ENCODE results near the gene ADAM12.

ADAM12 gene

DNA sequence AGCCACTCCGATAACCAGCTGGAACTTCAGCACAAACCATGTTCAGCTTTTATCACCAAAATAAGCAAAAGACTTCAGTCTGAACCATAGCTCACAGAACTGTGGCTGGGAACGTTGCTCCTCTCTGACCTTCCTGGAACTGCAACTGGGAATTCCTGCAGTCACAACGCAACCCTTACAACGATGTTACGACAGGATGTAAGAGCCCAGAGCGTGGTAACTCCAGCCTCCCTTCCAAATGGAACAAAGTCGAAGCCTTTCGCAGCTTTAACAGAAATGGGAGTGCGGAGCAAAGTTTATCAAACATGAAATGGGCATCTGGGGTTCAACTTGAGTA is 162.6 kb downstream of the ADAM12 start:
- Histone ChIP-seq H3K9me3 (ENCODE audit: control insufficient read depth, insufficient read depth, low read length) (no peaks in the 10 kb centered on the region), H3K9ac (ENCODE audit: low read depth, low read length) (no peak overlapping the region), H3K36me3 (ENCODE audit: insufficient read depth, low read length) (no peaks in the 10 kb centered on the region), H3K4me1 (ENCODE audit: insufficient read depth, low read length) (peaks cover 15% of the 10 kb centered on the region; the same call in 1 of the 2 replicates)

DNA sequence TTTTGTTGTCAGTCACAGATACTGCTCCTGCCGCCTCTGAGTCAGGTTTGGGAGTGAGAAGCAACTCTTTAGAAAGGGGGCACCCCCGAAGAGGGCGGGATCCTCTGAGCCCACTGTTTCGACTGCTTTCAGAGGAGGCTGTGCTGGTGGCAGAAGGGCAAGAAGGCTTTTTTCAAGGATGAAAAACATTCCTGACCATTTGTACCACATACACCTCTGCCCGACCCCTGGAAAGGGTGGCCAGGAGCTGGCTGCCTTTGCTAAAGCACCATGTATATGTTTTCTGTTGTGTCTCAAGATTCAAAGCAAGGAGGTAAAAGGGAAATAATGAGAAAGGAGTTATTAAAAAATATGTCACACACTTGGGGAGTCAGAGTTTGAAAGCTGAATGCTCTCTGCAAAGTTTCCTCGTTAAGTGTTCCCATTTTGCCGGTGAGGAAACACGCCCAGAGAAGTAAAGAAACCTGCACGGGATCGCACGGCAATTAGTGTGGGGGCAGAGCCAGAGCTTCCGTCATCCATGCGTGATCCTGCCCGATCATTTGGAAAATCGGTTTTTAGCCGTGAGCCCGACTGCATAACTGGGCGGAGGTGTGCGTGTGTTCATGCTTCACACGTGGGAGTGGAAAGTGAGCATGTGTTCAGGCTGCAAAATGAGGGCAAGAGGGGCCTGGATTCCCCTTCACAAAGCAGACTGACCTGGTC is 163.2 kb downstream of the ADAM12 start:
- Histone ChIP-seq H3K9me3 (ENCODE audit: control insufficient read depth, insufficient read depth, low read length) (no peaks in the 10 kb centered on the region), H3K4me1 (ENCODE audit: insufficient read depth, low read length) (peaks cover 15% of the 10 kb centered on the region; the same call in 1 of the 2 replicates), H3K9ac (ENCODE audit: low read depth, low read length) (no peak overlapping the region), H3K36me3 (ENCODE audit: insufficient read depth, low read length) (no peaks in the 10 kb centered on the region)

GRCh38 chr10:126223512-126224067 is 164.7 kb downstream of the ADAM12 start:
- Histone ChIP-seq H3K4me1 (ENCODE audit: insufficient read depth, low read length) (peaks cover 15% of the 10 kb centered on the region; the same call in 1 of the 2 replicates), H3K9ac (ENCODE audit: low read depth, low read length) (no peak overlapping the region), H3K9me3 (ENCODE audit: control insufficient read depth, insufficient read depth, low read length) (no peaks in the 10 kb centered on the region), H3K36me3 (ENCODE audit: insufficient read depth, low read length) (no peaks in the 10 kb centered on the region)

- Histone ChIP-seq H3K9ac (ENCODE audit: low read depth, low read length) (no peak overlapping the region), H3K4me1 (ENCODE audit: insufficient read depth, low read length) (peaks cover 12% of the 10 kb centered on the region; the same call in 1 of the 2 replicates), H3K9me3 (ENCODE audit: control insufficient read depth, insufficient read depth, low read length) (no peaks in the 10 kb centered on the region), H3K36me3 (ENCODE audit: insufficient read depth, low read length) (no peaks in the 10 kb centered on the region)
Measured at GRCh38 chr10:126222736-126223511, 165.4 kb downstream of the ADAM12 start.

DNA sequence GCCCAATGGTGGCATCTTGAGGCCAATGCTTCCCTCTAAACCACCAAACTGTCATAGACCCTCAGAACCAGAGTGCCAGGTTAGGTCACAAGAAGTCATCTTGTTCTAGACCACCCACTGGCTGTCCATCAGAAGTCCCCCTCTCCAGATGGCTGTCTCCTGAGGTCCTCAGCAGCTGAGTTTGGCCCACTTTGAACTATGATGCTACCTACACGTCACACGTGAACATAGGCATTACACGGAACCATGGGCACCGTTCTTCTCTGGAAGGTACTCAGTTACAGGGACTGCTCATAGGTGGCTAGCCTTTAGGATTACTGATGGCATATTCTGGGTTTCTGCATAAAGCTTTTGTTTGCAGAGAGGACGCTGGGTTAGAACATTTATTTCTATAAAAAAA is 166.4 kb downstream of the ADAM12 start:
- 0 out of 2 replicates have a peak, but pooled peaks cover 5% of the 10 kb centered on the region for H3K4me1 ChIP-seq (ENCODE audit: insufficient read depth, low read length)
- no peak overlapping the region for H3K9ac ChIP-seq (ENCODE audit: low read depth, low read length)
- H3K9me3 ChIP-seq (ENCODE audit: control insufficient read depth, insufficient read depth, low read length) = no peaks in the 10 kb centered on the region
- H3K36me3 ChIP-seq (ENCODE audit: insufficient read depth, low read length) = no peaks in the 10 kb centered on the region

DNA sequence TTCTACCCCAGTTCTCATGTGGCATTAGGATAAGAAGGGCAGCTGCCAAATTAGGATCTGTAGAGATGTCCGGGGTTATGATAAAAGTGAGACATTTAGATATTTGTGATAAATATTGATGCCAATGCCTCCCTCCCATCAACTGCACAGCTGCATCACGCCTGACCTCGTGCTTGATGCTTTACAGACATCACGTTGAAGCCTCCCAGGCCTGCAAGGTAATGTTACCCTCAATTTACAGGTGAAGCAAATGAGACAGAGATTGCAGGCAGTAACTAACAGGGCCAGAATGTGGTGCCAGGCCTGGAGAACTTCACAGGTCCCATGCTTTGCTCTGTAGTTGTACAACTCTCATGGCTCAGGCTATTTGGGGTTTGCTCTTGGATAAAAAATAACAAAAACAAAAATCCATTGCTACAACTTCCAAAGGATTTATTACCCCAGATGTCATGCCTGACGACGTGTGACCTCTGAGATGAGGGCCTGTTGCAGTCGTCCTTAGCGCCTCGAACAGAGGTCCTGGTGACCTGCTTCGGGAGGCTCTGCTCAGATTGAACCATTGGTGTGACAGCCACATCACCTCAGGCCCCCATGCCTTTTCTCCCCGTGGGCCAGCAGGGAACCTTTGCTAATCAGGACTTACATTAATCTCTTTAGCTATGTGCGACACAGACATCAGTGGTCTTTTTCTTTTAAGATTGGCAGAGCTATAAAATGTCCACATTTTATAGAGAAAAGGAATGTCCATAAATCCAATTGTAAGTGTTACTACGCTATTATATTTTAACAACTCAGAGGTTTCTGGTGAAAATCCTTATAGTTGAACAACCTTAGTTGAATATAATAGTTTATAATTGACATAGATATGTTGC is 169.3 kb downstream of the ADAM12 start:
- no peaks in the 10 kb centered on the region for H3K36me3 ChIP-seq (ENCODE audit: insufficient read depth, low read length)
- H3K4me1 ChIP-seq (ENCODE audit: insufficient read depth, low read length) = 0 out of 2 replicates have a peak, but pooled peaks cover 11% of the 10 kb centered on the region
- H3K9me3 ChIP-seq (ENCODE audit: control insufficient read depth, insufficient read depth, low read length) = no peaks in the 10 kb centered on the region
- no peak overlapping the region for H3K9ac ChIP-seq (ENCODE audit: low read depth, low read length)

DNA sequence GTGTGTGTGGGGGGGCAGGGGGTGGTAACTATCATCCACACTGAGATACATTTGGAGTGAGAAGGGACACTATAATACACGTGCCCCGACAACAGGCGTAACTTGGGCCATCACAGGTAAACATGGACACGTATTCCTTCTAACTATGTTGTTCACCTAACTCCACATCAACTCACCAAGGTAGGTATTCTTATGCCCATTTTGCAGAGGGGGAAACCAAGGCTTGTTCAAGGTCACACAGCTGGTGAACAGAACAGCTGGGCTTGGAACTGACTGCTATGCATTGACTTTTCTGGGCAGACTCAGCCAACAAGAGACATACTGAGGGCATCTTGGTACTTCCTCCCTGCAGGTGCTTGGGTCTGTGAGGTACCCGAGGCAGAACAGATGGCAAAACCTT is 170.1 kb downstream of the ADAM12 start:
- Histone ChIP-seq H3K36me3 (ENCODE audit: insufficient read depth, low read length) (no peaks in the 10 kb centered on the region), H3K4me1 (ENCODE audit: insufficient read depth, low read length) (0 out of 2 replicates have a peak, but pooled peaks cover 11% of the 10 kb centered on the region), H3K9ac (ENCODE audit: low read depth, low read length) (no peak overlapping the region), H3K9me3 (ENCODE audit: control insufficient read depth, insufficient read depth, low read length) (no peaks in the 10 kb centered on the region)

DNA sequence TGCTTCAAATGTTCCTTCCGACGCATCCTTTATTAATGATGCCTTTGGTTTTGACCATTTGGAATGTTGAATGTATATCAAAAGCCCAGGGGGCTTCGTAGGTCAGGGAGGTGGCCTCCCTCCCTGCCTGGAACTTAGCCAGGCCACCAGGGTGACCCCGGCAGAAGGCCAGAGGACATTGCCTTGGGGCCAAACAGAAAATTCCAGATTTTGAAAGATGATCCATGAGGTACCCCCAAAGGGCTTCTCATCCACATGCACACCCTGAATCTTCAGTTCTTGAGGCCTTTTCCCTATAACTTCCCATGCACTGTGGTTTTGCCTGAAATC is 171.7 kb downstream of the ADAM12 start:
- Histone ChIP-seq H3K9me3 (ENCODE audit: control insufficient read depth, insufficient read depth, low read length) (no peaks in the 10 kb centered on the region), H3K9ac (ENCODE audit: low read depth, low read length) (no peak overlapping the region), H3K36me3 (ENCODE audit: insufficient read depth, low read length) (no peaks in the 10 kb centered on the region), H3K4me1 (ENCODE audit: insufficient read depth, low read length) (0 out of 2 replicates have a peak, but pooled peaks cover 11% of the 10 kb centered on the region)

DNA sequence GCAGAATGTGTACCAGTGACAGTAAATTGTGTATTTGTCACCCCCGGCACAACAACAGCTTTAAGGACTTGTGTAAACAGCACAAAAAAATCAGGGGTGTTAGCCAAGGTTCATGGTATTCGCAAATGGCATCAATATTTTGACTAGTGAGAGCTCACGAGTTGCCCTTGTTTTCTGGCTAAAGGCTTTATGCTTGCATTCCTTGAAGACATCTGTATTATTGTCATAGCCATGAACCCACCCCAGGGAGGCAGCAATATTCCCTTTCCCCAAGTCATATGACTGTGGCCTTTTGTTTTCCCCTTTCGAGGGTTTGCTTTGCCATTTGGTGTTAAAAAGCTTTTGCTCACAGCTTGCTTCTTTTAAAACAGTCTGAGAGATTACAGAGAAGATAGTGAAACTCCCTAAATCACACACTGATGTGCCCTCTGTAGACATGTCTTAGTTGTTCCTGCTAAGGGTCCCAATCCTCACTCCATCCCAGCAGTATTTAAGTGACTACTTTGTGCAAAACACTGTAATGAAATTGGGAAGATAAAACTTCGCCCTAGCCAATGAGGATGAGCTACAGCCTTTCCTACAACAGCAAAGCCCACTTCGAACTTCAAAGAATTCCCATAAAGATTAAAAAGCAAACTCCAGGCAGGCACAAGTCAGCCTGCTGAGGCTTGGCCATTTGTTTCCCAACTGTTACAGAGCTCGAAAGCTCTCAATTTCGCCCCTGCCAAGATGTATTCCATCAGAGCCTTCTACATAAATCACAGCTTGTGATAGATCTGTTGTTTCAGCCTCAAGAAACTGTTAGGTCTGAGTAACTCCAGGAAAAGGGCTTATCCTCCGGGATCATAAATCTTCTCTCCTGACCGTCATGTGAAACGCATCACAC is 172.3 kb downstream of the ADAM12 start:
- H3K9ac ChIP-seq (ENCODE audit: low read depth, low read length) = no peak overlapping the region

DNA sequence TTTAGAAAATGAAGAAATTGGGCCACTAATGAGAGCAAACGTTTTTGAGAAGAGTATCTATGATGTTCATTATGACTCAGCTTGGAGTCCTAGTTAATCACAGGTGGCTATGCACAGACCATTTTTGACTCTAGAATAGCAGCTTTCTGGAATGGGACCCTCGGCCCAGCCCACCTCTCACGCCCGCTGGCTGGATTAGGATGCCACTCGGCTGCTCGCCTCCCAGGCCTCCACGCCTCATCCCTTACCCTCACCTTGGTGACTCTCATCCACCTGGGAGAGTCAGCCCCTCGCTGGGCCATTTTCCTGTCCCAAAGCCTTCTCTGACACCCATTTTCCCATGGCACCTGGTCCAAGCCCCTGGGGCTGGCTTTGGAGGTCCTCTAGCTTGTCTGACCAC is 173.6 kb downstream of the ADAM12 start:
- Histone ChIP-seq H3K4me1 (ENCODE audit: insufficient read depth, low read length) (0 out of 2 replicates have a peak, but pooled peaks cover 11% of the 10 kb centered on the region), H3K9me3 (ENCODE audit: control insufficient read depth, insufficient read depth, low read length) (no peaks in the 10 kb centered on the region), H3K36me3 (ENCODE audit: insufficient read depth, low read length) (no peaks in the 10 kb centered on the region), H3K9ac (ENCODE audit: low read depth, low read length) (no peak overlapping the region)

More for the DNA sequence above, 172.3 kb downstream of the ADAM12 start:
- Histone ChIP-seq H3K36me3 (ENCODE audit: insufficient read depth, low read length) (no peaks in the 10 kb centered on the region), H3K9me3 (ENCODE audit: control insufficient read depth, insufficient read depth, low read length) (no peaks in the 10 kb centered on the region), H3K4me1 (ENCODE audit: insufficient read depth, low read length) (0 out of 2 replicates have a peak, but pooled peaks cover 11% of the 10 kb centered on the region)

- H3K36me3 ChIP-seq (ENCODE audit: insufficient read depth, low read length) = no peaks in the 10 kb centered on the region
- H3K4me1 ChIP-seq (ENCODE audit: insufficient read depth, low read length) = 0 out of 2 replicates have a peak, but pooled peaks cover 11% of the 10 kb centered on the region
- no peaks in the 10 kb centered on the region for H3K9me3 ChIP-seq (ENCODE audit: control insufficient read depth, insufficient read depth, low read length)
- H3K9ac ChIP-seq (ENCODE audit: low read depth, low read length) = no peak overlapping the region
Measured at GRCh38 chr10:126214021-126214420, 174.3 kb downstream of the ADAM12 start.

DNA sequence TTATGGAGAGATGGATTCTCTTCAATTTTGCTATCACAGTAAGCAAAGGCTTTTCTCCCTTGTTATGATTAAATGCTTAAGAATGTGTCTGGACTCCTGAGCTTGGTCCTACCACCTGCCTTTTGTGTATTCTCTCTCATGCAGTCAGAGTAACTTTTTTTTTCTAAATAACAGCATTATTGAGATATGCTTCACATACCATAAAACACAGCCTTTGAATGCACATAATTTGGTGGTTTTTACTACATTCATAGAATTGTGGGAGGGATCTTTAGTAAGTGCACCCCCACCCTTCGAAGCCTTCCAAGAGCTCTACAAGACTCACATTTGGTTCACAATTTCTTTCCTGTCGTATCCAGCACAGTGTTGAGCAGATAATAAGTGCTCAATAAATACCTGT is 175.5 kb downstream of the ADAM12 start:
- H3K36me3 ChIP-seq (ENCODE audit: insufficient read depth, low read length) = no peaks in the 10 kb centered on the region
- 0 out of 2 replicates have a peak, but pooled peaks cover 11% of the 10 kb centered on the region for H3K4me1 ChIP-seq (ENCODE audit: insufficient read depth, low read length)
- H3K9ac ChIP-seq (ENCODE audit: low read depth, low read length) = no peak overlapping the region
- H3K9me3 ChIP-seq (ENCODE audit: control insufficient read depth, insufficient read depth, low read length) = no peaks in the 10 kb centered on the region

DNA sequence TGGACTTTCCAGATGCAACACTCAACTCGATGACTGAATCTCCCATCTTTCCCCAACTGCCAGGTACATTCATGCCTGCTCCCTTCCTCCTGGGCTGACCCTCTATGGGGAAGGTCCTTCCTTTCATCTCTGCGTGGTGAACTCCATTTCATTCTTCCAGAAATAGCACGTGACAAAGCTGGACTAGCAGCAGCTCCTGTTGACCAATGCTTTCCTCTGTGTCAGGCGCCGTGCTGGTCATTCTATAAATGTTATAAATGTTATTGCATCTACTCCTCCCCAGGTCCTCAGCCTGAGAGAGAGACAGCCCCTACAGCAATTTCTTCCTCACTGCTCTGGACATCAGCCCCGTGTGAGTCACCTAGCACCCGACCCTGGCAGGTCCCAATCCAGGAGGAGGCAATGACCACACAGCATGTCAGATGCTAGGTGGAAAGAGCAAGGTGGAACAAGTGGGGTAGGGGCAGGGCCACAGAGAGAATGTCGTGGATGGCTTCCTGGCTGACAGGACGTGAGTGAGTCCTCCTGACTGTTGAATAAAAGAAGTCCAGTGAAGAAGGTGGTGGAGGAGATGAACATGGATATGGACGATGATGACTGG is 178.1 kb downstream of the ADAM12 start:
- Histone ChIP-seq H3K9ac (ENCODE audit: low read depth, low read length) (no peak overlapping the region), H3K9me3 (ENCODE audit: control insufficient read depth, insufficient read depth, low read length) (peaks cover 4% of the 10 kb centered on the region; the same call in 1 of the 2 replicates), H3K36me3 (ENCODE audit: insufficient read depth, low read length) (no peaks in the 10 kb centered on the region), H3K4me1 (ENCODE audit: insufficient read depth, low read length) (no peaks in the 10 kb centered on the region)

All from ES-I3 (cell line).